Prostate gland (tissue), 2 donors: ENCODE measurements around the gene UBE4B. TPM values are rescaled to one million over a fixed set of nuclear protein-coding genes. Genes with fewer than 3 reads are reported as not detected.

Source experiments
- DNase-seq: peaks from one replicate; pipeline ENCODE4 v3.0.0-alpha.2; 2019; ENCODE audit warnings: low spot score
- H3K27ac ChIP-seq, 2 donors: fragments of 200-600 bp; sonication (generic); 2 replicates each; pipeline ENCODE4 v1.5.1; 2017 to 2019
- H3K27me3 ChIP-seq: fragments of 200-600 bp; sonication (generic); replicated peaks from 2 replicates; pipeline ENCODE4 v1.5.1; 2019; ENCODE audit not compliant: insufficient read depth
- H3K36me3 ChIP-seq, 2 donors: fragments of 200-600 bp; sonication (generic); 1 replicate in 1 of 2; 2 replicates in 1 of 2; pipeline versions ENCODE4 v1.5.1 to v1.8.1; 2017 to 2019
- H3K4me1 ChIP-seq: fragments of 200-600 bp; sonication (generic); replicated peaks from 2 replicates; pipeline ENCODE4 v1.5.1; 2019
- H3K4me3 ChIP-seq, 2 donors: fragments of 200-600 bp; sonication (generic); 2 replicates each; pipeline ENCODE4 v1.5.1; 2017 to 2019
- H3K9me3 ChIP-seq: fragments of 200-600 bp; sonication (generic); 2 replicates; pipeline ENCODE4 v1.5.1; 2017
- POLR2A ChIP-seq: fragments of 450-650 bp; IDR thresholded peaks from one replicate; pipeline ENCODE4 v1.6.1; 2016; ENCODE audit warnings: antibody characterized with exemption, mild to moderate bottlenecking
- POLR2AphosphoS5 ChIP-seq: sonication (generic); formaldehyde crosslinking; IDR thresholded peaks from one replicate; pipeline ENCODE4 v1.6.1; 2017; ENCODE audit warnings: antibody characterized with exemption
- WGBS: methylation state at CpG from one replicate; pipeline ENCODE4 v1.1.5; 2018; 5-methylcytosine and 5-hydroxymethylcytosine counted together
- intact Hi-C: fragments of 100-400 bp; cut with DNase I; formaldehyde crosslinking; loops from one replicate; pipeline ENCODE4 v1.14.2; 2022
- total RNA-seq, 2 donors: library from RNA; depleted of rRNA; stranded (reverse); fragments of >200 nt; gene quantifications; one replicate each; pipeline ENCODE4 v1.1.0, GENCODE V29; 2016
- TF ChIP-seq, protein P1 (sequence below), 4 experiments: fragments of 200-600 bp in 2 of 4; fragments of 450-650 bp in 2 of 4; sonication (generic) in 2 of 4; IDR thresholded peaks; 1 replicate in 3 of 4; 2 replicates in 1 of 4; pipeline ENCODE4 v1.5.1; 2016 to 2019; ENCODE audit warnings: antibody characterized with exemption in 4 of 4, mild to moderate bottlenecking in 2 of 4, moderate library complexity in 2 of 4

UBE4B gene
- total RNA-seq, 2 donors from 2014 or later: 49.0 to 68.1 TPM

- Histone ChIP-seq H3K27ac (peak overlapping the region in 1 of 2 donors; percentile 46), H3K9me3 (no peaks in the 10 kb centered on the region), H3K4me1 (peaks cover 5% of the 10 kb centered on the region), H3K36me3 (no peaks in the 10 kb centered on the region), H3K4me3 (no peak overlapping the region), H3K27me3 (no peaks in the 10 kb centered on the region)
- intact Hi-C loops: no loop called here
- DNase-seq: no peak
- TF ChIP-seq POLR2AphosphoS5 (no peak), POLR2A (no peak)
- TF ChIP-seq, protein P1, sequence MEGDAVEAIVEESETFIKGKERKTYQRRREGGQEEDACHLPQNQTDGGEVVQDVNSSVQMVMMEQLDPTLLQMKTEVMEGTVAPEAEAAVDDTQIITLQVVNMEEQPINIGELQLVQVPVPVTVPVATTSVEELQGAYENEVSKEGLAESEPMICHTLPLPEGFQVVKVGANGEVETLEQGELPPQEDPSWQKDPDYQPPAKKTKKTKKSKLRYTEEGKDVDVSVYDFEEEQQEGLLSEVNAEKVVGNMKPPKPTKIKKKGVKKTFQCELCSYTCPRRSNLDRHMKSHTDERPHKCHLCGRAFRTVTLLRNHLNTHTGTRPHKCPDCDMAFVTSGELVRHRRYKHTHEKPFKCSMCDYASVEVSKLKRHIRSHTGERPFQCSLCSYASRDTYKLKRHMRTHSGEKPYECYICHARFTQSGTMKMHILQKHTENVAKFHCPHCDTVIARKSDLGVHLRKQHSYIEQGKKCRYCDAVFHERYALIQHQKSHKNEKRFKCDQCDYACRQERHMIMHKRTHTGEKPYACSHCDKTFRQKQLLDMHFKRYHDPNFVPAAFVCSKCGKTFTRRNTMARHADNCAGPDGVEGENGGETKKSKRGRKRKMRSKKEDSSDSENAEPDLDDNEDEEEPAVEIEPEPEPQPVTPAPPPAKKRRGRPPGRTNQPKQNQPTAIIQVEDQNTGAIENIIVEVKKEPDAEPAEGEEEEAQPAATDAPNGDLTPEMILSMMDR (IDR thresholded peaks at IDR 0.05): no peak
- whole genome bisulfite sequencing: 69% methylated on average over 4 of the region's 4 CpGs
Observed at GRCh38 chr1:10057343-10057742, 24.6 kb downstream of the UBE4B start.

DNA sequence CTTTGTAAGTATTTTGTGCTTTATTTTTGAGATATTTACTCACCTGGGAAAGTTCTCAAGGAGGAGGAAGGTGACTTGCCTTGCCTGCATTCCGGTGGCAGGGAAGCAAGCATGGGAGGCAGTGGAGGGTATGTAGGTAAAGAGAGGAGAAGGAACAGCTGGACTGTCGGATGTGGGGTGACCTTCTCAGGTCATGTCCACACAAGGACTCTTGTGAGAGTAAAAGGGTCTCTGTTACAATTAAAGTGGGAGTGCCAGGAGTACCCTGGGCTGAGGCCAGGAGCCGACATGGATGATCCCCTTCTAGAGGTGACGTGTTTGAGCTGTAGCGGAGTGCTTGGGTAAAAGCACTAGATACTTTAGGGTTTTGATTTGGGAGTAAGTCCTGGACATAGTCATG lies 25.0 kb downstream of the UBE4B start:
- DNase-seq: no peak
- no peaks in the 10 kb centered on the region for H3K36me3 ChIP-seq
- peak overlapping the region in 1 of 2 donors; percentile 10 for H3K27ac ChIP-seq
- H3K27me3 ChIP-seq: no peaks in the 10 kb centered on the region
- peaks cover 5% of the 10 kb centered on the region for H3K4me1 ChIP-seq
- WGBS: 65% methylated on average over 5 of the region's 5 CpGs
- intact Hi-C loops: no loop called here
- TF ChIP-seq, protein P1 (IDR thresholded peaks at IDR 0.05): no peak
- TF ChIP-seq POLR2A: no peak
- no peak for TF ChIP-seq POLR2AphosphoS5
- no peaks in the 10 kb centered on the region for H3K9me3 ChIP-seq
- no peak overlapping the region for H3K4me3 ChIP-seq

DNA sequence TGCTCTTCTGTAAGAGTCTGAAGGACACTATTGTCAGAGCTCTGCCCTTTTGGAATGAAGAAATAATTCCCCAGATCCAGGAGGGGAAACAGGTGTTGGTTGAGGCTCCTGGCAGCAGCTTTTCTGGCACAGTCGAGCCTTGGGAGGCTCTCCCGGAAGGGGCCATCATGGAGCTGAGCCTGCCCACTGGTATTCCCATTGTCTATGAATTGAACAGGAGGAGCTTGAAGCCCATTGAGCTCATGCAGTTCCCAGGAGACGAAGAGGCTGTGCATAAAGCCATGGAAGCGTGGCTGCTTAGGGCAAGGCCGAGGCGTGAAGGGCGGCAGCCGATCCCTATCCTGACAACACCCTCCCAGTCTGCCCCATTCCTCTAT lies 26.6 kb downstream of the UBE4B start:
- H3K36me3 ChIP-seq: no peaks in the 10 kb centered on the region
- no peak overlapping the region for H3K27ac ChIP-seq
- no peaks in the 10 kb centered on the region for H3K9me3 ChIP-seq
- H3K27me3 ChIP-seq: no peaks in the 10 kb centered on the region
- H3K4me3 ChIP-seq: no peak overlapping the region
- 84% methylated on average over 8 of the region's 8 CpGs for WGBS
- peaks cover 5% of the 10 kb centered on the region for H3K4me1 ChIP-seq
- no peak for DNase-seq
- intact Hi-C loops: no loop called here
- TF ChIP-seq POLR2A: no peak
- TF ChIP-seq, protein P1 (IDR thresholded peaks at IDR 0.05): no peak
- TF ChIP-seq POLR2AphosphoS5: no peak

- DNase-seq: no peak
- Histone ChIP-seq H3K27ac (no peak overlapping the region), H3K4me3 (no peak overlapping the region), H3K27me3 (no peaks in the 10 kb centered on the region), H3K9me3 (no peaks in the 10 kb centered on the region), H3K36me3 (no peaks in the 10 kb centered on the region), H3K4me1 (peaks cover 5% of the 10 kb centered on the region)
- 89% methylated on average over 8 of the region's 8 CpGs for WGBS
- intact Hi-C loops: no loop called here
- TF ChIP-seq POLR2A (no peak), POLR2AphosphoS5 (no peak)
- TF ChIP-seq, protein P1 (IDR thresholded peaks at IDR 0.05): no peak
Observed at GRCh38 chr1:10060311-10061100, 27.7 kb downstream of the UBE4B start.

GRCh38 chr1:10061276-10061675 lies 28.5 kb downstream of the UBE4B start:
- WGBS: 88% methylated on average over 5 of the region's 5 CpGs
- Histone ChIP-seq H3K27me3 (no peaks in the 10 kb centered on the region), H3K36me3 (no peaks in the 10 kb centered on the region), H3K27ac (no peak overlapping the region), H3K4me3 (no peak overlapping the region), H3K4me1 (no peaks in the 10 kb centered on the region), H3K9me3 (no peaks in the 10 kb centered on the region)
- intact Hi-C loops: no loop called here
- TF ChIP-seq, protein P1 (IDR thresholded peaks at IDR 0.05): no peak
- TF ChIP-seq POLR2AphosphoS5 (no peak), POLR2A (no peak)
- no peak for DNase-seq
